Measurements from ENCODE around the gene ATG14. TPM values are rescaled to one million over a fixed set of nuclear protein-coding genes. Genes with fewer than 3 reads are reported as not detected.

ATG14 gene
- total RNA-seq, 1 experiment from 2014 or later = 13.6 TPM

- H4K20me1 ChIP-seq (ENCODE audit: insufficient read depth) = no peaks in the 10 kb centered on the region
- H3K4me1 ChIP-seq (replicated peaks; ENCODE audit: insufficient read depth) = peaks cover 90% of the 10 kb centered on the region
- H3K36me3 ChIP-seq (ENCODE audit: low read depth) = no peaks in the 10 kb centered on the region
- CTCF ChIA-PET = no interaction called here
- no peak overlapping the region for H3K4me3 ChIP-seq
- TF ChIP-seq, protein P1, sequence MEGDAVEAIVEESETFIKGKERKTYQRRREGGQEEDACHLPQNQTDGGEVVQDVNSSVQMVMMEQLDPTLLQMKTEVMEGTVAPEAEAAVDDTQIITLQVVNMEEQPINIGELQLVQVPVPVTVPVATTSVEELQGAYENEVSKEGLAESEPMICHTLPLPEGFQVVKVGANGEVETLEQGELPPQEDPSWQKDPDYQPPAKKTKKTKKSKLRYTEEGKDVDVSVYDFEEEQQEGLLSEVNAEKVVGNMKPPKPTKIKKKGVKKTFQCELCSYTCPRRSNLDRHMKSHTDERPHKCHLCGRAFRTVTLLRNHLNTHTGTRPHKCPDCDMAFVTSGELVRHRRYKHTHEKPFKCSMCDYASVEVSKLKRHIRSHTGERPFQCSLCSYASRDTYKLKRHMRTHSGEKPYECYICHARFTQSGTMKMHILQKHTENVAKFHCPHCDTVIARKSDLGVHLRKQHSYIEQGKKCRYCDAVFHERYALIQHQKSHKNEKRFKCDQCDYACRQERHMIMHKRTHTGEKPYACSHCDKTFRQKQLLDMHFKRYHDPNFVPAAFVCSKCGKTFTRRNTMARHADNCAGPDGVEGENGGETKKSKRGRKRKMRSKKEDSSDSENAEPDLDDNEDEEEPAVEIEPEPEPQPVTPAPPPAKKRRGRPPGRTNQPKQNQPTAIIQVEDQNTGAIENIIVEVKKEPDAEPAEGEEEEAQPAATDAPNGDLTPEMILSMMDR (conservative IDR thresholded peaks at IDR 0.05) = no peak
- TF ChIP-seq EZH2 (IDR thresholded peaks at IDR 0.05; ENCODE audit: low read depth) = no peak
- peak in 1 of 2 experiments; percentile 52 for DNase-seq
- no peaks in the 10 kb centered on the region for H3K9me2 ChIP-seq (ENCODE audit: insufficient read depth)
- no peaks in the 10 kb centered on the region for H3K79me2 ChIP-seq (ENCODE audit: low read depth)
- H3F3A ChIP-seq (ENCODE audit: insufficient read depth, low read depth) = peaks cover 46% of the 10 kb centered on the region
- no peak overlapping the region for H3K27ac ChIP-seq
- H3K27me3 ChIP-seq (ENCODE audit: insufficient read depth, low read depth) = no peaks in the 10 kb centered on the region
- no peaks in the 10 kb centered on the region for H3K9me3 ChIP-seq (ENCODE audit: insufficient read depth, low read depth)
- 0 out of 2 replicates have a peak overlapping the region, but pooled peaks have one; percentile 9 for H3K4me2 ChIP-seq
- POLR2A ChIA-PET (ENCODE audit: unreplicated experiment) = no interaction called here
- intact Hi-C loops (cut with micrococcal nuclease; ENCODE audit: unreplicated experiment) = no loop called here
- BruUV-seq (replicated peaks) = no TSS peak
- H2AFZ ChIP-seq = no peak overlapping the region
Measured at GRCh38 chr14:55450987-55451386, 39.4 kb upstream of the ATG14 start.

DNA sequence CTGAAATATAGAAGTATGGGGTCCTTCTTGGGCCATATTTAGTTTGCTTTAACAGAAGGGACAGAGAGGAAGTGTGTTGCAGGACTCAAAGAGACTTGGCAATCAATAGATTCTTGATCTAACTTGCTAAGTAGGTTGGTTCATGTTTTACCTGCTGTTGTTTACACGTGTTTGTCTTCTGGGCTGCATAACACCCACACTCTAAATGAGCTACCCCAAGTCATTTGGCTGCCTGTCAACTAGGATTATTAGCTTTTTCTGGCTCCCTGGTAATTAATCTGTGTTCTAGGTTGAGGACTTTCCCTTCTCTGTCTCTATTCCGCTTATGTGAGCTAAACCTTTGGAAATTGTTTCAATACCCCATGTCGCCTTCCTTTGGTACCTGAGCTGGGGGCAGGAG lies 38.9 kb upstream of the ATG14 start:
- no peaks in the 10 kb centered on the region for H3K36me3 ChIP-seq (ENCODE audit: low read depth)
- no peak overlapping the region for H3K27ac ChIP-seq
- no peaks in the 10 kb centered on the region for H3K79me2 ChIP-seq (ENCODE audit: low read depth)
- no peaks in the 10 kb centered on the region for H4K20me1 ChIP-seq (ENCODE audit: insufficient read depth)
- no peak overlapping the region for H3K4me3 ChIP-seq
- no peaks in the 10 kb centered on the region for H3K9me3 ChIP-seq (ENCODE audit: insufficient read depth, low read depth)
- H3F3A ChIP-seq (ENCODE audit: insufficient read depth, low read depth) = peaks cover 46% of the 10 kb centered on the region
- ChIA-PET POLR2A (ENCODE audit: unreplicated experiment) (no interaction called here), CTCF (no interaction called here)
- no peak overlapping the region for H2AFZ ChIP-seq
- H3K4me2 ChIP-seq = no peak overlapping the region
- TF ChIP-seq, protein P1 (conservative IDR thresholded peaks at IDR 0.05) = no peak
- TF ChIP-seq EZH2 (IDR thresholded peaks at IDR 0.05; ENCODE audit: low read depth) = no peak
- no peaks in the 10 kb centered on the region for H3K9me2 ChIP-seq (ENCODE audit: insufficient read depth)
- H3K4me1 ChIP-seq (replicated peaks; ENCODE audit: insufficient read depth) = peaks cover 91% of the 10 kb centered on the region
- no peaks in the 10 kb centered on the region for H3K27me3 ChIP-seq (ENCODE audit: insufficient read depth, low read depth)
- BruUV-seq (replicated peaks) = no TSS peak
- no peak for DNase-seq
- intact Hi-C loops (cut with micrococcal nuclease; ENCODE audit: unreplicated experiment) = no loop called here

GRCh38 chr14:55450124-55450523 lies 38.5 kb upstream of the ATG14 start:
- H3K9me3 ChIP-seq (ENCODE audit: insufficient read depth, low read depth) = no peaks in the 10 kb centered on the region
- H4K20me1 ChIP-seq (ENCODE audit: insufficient read depth) = no peaks in the 10 kb centered on the region
- no peaks in the 10 kb centered on the region for H3K36me3 ChIP-seq (ENCODE audit: low read depth)
- no peaks in the 10 kb centered on the region for H3K9me2 ChIP-seq (ENCODE audit: insufficient read depth)
- BruUV-seq (replicated peaks) = no TSS peak
- peaks cover 88% of the 10 kb centered on the region for H3K4me1 ChIP-seq (replicated peaks; ENCODE audit: insufficient read depth)
- no peaks in the 10 kb centered on the region for H3K27me3 ChIP-seq (ENCODE audit: insufficient read depth, low read depth)
- H3K4me3 ChIP-seq = no peak overlapping the region
- peaks cover 43% of the 10 kb centered on the region for H3F3A ChIP-seq (ENCODE audit: insufficient read depth, low read depth)
- no peak for DNase-seq
- TF ChIP-seq, protein P1 (conservative IDR thresholded peaks at IDR 0.05) = no peak
- TF ChIP-seq EZH2 (IDR thresholded peaks at IDR 0.05; ENCODE audit: low read depth) = no peak
- intact Hi-C loops (cut with micrococcal nuclease; ENCODE audit: unreplicated experiment) = no loop called here
- no peak overlapping the region for H2AFZ ChIP-seq
- H3K4me2 ChIP-seq = no peak overlapping the region
- H3K27ac ChIP-seq = no peak overlapping the region
- no peaks in the 10 kb centered on the region for H3K79me2 ChIP-seq (ENCODE audit: low read depth)
- CTCF ChIA-PET = no interaction called here
- POLR2A ChIA-PET (ENCODE audit: unreplicated experiment) = no interaction called here
